Pulmonary artery endothelial cell (primary cell): ENCODE measurements around the gene DENND1A. TPM values are rescaled to one million over a fixed set of nuclear protein-coding genes. Genes with fewer than 3 reads are reported as not detected.

Experiments used
- DNase-seq: peaks from one replicate; pipeline ENCODE4 v3.0.0-alpha.2; 2011; ENCODE audit warnings: low read depth, low spot score
- total RNA-seq: library from RNA; depleted of rRNA; stranded (reverse); fragments of >200 nt; gene quantifications from 2 replicates; pipeline ENCODE4 v1.2.3, GENCODE V29; 2014

DENND1A gene
- total RNA-seq, 1 donor from 2014 or later = 11.7 TPM

- peak; percentile 7 for DNase-seq
These were observed 385.7 kb downstream of the DENND1A start for GRCh38 chr9:123544007-123544827.

- no peak for DNase-seq
These were observed 386.4 kb downstream of the DENND1A start for GRCh38 chr9:123543492-123543891.

DNA sequence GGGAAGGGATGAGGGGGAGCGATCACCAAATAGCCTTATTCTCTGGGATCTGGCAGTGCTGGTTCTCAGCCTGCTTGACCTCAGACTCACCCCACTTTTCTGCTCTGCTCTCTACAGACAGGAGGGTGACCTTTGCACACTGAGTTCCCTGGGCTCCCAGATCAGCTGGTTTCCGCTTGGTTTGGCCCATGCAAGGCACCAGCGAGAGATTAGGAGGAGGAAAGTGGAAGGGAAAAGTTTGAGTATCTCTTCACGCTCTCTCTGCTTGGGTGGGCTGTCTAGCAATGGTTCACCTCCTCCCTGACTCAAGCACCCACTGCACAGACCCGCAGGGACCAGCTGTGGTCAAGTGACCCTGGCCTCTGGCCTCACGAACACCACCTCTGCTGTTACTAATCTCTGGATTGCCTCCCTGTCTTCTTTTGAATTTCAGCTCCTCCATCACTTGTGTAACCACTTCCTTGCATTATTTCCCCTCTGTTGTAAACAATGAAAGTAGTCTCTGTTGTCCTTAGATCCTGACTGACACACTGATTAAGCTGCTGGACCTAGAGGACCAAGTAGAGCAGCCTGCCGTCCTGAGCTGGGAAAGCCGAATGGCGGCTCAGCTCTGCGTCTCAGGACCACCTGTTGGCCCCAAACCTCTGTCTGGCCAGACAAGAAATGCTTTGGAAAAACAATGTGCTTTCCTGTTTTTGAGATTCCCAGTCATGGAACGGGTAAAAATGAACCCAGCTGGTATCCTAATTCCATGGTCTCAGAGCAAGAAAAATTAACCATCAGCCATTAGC lies 387.3 kb downstream of the DENND1A start:
- DNase-seq = no peak

- DNase-seq = no peak
These were observed 388.5 kb downstream of the DENND1A start for GRCh38 chr9:123541411-123541810.

DNA sequence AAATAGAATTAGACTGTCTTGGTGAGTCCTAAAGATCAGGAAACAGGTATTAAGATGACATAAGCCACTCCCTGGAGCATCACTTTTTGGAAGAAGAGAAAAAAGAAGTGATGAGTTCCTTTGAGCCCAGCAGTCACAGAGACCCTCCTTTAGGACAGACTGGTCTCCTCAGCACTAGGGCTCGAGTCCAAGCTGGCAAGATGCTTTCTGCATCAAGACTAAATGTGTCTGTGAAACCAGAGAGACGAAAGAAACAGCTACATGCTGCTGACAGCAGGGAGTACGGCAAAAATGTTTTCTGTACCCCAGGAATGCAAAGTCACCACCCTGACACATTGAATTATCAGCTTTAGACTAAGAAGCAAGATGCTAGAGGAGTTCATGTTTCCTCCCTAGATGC lies 389.5 kb downstream of the DENND1A start:
- no peak for DNase-seq

DNA sequence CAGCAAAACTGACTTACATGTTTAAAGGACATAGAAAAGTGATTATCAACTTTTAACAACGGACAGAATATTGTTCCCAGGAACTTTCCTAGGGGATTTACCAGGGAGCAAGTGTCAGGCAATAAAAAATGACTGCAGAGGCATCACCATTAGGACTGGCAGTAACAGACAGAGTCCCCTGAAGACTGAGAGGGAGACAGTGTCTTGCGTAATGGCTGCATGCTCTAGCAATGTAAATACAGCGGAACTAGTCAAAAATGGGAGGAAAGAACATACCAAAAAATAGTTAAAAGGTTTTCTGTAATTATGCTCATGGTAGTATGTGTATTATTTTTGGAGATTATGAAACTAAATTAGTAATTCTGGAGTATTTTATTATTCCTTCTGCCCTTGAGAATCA lies 392.1 kb downstream of the DENND1A start:
- no peak for DNase-seq

DNA sequence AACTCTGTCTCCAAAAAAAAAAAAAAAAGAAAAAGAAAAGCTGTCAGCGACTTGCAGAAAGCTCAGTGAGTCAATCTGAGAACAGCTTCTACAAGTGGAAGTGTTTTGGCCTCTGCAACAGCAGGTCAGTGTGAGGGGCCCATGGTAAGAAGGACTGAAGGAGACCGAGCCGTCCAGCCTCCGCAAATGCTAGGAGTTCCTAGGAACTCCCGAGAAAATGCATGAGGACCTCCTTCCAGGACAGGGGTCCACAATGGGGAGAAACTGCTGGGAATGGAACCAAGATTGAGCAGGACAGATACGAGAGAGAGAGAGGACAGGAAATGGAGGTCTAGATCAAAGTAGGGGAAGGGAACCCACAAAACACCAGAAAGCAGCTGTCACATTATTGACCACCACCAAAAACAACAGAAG lies 393.5 kb downstream of the DENND1A start:
- DNase-seq = no peak

GRCh38 chr9:123534336-123534735 lies 395.6 kb downstream of the DENND1A start:
- DNase-seq = no peak

- no peak for DNase-seq
These were observed 399.7 kb downstream of the DENND1A start for GRCh38 chr9:123530244-123530643.

DNA sequence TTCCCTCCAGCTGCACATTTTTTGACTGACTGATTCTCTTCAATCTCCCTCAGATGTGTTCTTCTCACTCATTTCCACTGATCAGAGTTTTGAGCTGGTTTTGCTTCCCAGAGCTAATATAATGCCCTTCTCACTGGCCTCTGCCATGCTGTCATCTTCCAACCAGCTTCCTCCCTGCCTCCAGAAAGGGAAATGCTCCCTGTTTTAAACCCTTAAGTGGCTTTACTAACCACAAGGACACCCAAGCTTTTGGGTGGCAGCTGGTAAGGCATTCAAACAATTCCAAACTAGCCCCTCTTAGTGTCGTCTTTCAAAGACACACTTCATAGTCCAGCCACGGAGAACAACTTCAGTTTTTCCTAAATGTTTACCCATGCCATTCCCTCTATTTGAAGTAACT lies 401.4 kb downstream of the DENND1A start:
- no peak for DNase-seq

- no peak for DNase-seq
These were observed 401.9 kb downstream of the DENND1A start for GRCh38 chr9:123527981-123528380.

GRCh38 chr9:123525957-123526356 lies 404.0 kb downstream of the DENND1A start:
- DNase-seq = no peak

- DNase-seq = no peak
These were observed 404.5 kb downstream of the DENND1A start for GRCh38 chr9:123525424-123525823.

- no peak for DNase-seq
These were observed 405.1 kb downstream of the DENND1A start for GRCh38 chr9:123524866-123525265.

DNA sequence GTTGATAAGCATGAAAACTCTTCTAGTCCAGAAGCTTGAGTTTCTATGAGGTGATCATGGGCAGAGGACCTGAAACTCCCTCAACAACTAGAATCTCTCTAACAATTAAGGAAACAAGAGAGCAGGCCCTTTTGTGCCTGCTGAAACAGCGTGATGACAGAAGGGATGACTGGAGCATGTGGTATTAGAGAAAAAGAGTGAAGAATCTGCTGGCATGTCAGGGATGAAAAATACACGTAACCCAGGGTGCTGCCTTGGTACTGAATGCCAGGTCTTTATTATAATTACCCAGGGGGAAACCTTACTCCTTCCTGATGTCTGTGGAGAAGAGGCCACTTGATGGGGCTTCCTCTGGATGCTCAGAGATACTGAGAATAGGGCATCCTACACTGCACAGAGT lies 406.1 kb downstream of the DENND1A start:
- no peak for DNase-seq

DNA sequence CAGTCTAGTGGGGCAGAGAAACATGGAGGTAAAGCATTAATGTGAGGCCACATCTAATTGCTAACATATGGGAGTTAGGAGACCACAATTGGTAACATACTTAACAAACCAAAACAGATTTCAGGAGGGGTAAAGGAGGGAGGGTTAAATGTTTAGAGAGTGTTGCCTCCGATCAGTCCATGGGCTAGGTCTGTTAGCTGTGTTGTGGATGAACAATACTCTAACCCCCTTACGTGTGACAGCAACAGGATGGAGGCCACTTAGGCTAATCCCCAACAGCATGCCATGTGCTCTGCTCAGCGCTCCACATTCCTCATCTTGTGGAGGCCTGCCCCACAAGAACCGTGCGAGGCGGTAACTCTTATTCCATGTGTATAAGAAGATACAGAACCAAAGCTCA lies 406.9 kb downstream of the DENND1A start:
- no peak for DNase-seq

DNA sequence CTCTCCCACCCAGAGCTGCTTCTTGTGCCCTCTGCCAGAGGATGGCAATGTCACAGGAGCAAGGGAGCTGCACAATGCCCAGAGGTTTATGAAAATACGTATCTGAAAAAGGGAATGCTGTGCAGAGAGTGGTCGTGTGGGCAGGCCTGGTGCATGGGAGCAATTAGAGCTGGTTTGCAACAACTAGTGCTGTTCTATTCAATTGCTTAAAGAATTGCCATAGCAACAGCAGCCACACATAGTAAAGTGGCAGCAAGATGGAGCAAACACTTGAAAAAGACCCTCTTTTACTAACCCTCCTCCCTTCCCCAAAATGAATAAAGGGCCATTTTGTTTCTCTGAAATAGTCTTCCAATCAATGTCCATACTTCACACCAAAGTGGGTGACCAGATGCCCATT lies 407.7 kb downstream of the DENND1A start:
- no peak for DNase-seq

GRCh38 chr9:123518338-123518737 lies 411.6 kb downstream of the DENND1A start:
- DNase-seq = no peak

DNA sequence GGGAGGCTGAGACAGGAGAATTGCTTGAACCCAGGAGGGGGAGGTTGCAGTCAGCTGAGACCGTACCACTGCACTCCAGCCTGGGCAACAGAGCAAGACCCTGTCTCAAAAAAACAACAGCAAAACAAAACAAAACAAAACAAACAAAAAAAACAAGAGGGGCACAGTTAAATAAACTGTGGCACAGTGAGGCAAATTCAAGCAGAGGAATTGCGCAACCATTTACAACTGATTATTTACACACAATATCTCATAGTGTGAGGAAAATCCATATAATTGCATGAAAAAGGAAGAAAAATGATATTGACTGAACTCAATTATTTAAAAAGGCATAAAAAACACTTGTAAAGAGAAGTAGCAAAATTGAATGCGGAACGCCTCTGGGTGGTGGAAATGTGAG lies 412.4 kb downstream of the DENND1A start:
- no peak for DNase-seq

- no peak for DNase-seq
These were observed 415.2 kb downstream of the DENND1A start for GRCh38 chr9:123514766-123515165.

GRCh38 chr9:123513554-123513953 lies 416.4 kb downstream of the DENND1A start:
- DNase-seq = no peak
